ENCODE data around the gene NBEA. TPM values are rescaled to one million over a fixed set of nuclear protein-coding genes. Genes with fewer than 3 reads are reported as not detected.

Gene NBEA
- total and polyA plus RNA-seq, 11 donors: 5.0 to 39.2 (median 23.2) TPM

DNA sequence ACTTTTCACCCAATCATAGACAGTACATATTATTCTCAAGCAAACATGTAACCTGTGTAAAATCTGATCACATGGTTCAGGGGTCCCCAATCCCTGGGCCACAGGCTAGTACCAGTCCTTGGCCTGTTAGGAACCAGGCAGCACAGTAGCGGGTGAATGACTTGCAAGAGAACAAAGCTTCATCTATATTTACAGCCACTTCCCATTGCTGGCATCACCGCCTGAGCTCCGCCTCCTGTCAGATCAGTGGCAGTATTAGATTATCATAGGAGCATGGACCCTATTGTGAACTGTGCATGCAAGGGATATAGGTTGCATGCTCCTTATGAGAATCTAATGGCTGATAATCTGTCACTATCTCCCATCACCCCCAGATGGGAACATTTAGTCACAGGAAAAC is 401.3 kb downstream of the NBEA start:
- H3K4me3 ChIP-seq: no peak overlapping the region
- TF ChIP-seq, protein P1, sequence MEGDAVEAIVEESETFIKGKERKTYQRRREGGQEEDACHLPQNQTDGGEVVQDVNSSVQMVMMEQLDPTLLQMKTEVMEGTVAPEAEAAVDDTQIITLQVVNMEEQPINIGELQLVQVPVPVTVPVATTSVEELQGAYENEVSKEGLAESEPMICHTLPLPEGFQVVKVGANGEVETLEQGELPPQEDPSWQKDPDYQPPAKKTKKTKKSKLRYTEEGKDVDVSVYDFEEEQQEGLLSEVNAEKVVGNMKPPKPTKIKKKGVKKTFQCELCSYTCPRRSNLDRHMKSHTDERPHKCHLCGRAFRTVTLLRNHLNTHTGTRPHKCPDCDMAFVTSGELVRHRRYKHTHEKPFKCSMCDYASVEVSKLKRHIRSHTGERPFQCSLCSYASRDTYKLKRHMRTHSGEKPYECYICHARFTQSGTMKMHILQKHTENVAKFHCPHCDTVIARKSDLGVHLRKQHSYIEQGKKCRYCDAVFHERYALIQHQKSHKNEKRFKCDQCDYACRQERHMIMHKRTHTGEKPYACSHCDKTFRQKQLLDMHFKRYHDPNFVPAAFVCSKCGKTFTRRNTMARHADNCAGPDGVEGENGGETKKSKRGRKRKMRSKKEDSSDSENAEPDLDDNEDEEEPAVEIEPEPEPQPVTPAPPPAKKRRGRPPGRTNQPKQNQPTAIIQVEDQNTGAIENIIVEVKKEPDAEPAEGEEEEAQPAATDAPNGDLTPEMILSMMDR (IDR thresholded peaks at IDR 0.05): no peak
- TF ChIP-seq POLR2A (IDR thresholded peaks at IDR 0.05): no peak
- no peaks in the 10 kb centered on the region for H3K9me3 ChIP-seq
- H3K36me3 ChIP-seq: no peaks in the 10 kb centered on the region
- no peaks in the 10 kb centered on the region for H3K27me3 ChIP-seq
- DNase-seq: no peak
- intact Hi-C loops (cut with DNase I): no loop called here
- peaks cover 0 to 4% (median 0%) of the 10 kb centered on the region in 12 donors for H3K4me1 ChIP-seq
- no peak overlapping the region for H3K27ac ChIP-seq
- no peak for ATAC-seq
- 98 to 100% (median 98%) methylated on average over 3 of the region's 3 CpGs for WGBS, 4 donors

DNA sequence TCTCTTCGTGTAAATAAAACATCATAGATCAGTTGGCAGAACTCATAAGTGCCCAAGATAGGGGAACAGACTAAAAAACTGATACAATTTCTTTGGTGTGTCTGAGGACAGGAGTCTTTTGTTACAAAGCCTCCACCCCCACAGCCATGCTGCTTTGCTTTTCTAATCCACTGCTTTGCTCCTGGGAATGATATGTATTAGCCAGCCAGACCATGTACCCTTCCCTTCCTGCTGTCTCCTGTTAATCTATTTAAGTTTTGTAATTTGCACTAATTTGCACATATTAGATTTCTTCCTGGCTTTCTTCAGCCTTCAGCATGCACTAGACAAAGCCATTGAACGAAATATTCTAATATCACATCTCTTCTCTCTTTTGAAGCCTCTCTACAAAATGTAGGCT is 403.9 kb downstream of the NBEA start:
- no peak for ATAC-seq
- H3K9me3 ChIP-seq: no peaks in the 10 kb centered on the region
- no peaks in the 10 kb centered on the region for H3K27me3 ChIP-seq
- intact Hi-C loops (cut with DNase I): no loop called here
- 65 to 71% (median 68%) methylated on average over 2 of the region's 2 CpGs for WGBS, 4 donors
- no peak overlapping the region for H3K27ac ChIP-seq
- TF ChIP-seq, protein P1 (IDR thresholded peaks at IDR 0.05): no peak
- H3K36me3 ChIP-seq: no peaks in the 10 kb centered on the region
- no peak overlapping the region for H3K4me3 ChIP-seq
- H3K4me1 ChIP-seq: peaks cover 0 to 11% (median 0%) of the 10 kb centered on the region in 12 donors
- no peak for DNase-seq

DNA sequence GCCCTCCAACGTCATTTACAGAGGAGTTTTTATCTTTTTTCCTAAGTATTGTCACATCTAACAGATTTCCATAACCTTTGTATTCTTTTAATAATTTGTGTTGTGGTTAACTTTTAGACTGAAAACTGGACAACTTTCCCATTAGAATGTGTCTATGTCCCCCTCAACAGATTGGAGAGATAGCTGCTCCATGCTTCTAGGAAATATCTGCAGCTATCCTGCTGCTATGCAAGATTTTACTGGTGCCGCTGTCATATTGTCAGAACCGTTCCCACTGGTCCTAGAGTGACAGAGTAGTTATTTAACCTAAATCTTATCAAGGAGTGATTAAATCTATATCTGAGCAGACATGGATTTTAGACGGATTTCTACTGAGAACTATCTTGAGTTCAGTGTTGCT is 404.4 kb downstream of the NBEA start:
- intact Hi-C loops (cut with DNase I): no loop called here
- ATAC-seq: no peak
- Histone ChIP-seq H3K36me3 (no peaks in the 10 kb centered on the region), H3K4me3 (no peak overlapping the region), H3K27me3 (no peaks in the 10 kb centered on the region), H3K9me3 (no peaks in the 10 kb centered on the region), H3K27ac (no peak overlapping the region), H3K4me1 (peaks cover 0 to 11% (median 0%) of the 10 kb centered on the region in 12 donors)
- no peak for TF ChIP-seq POLR2A (IDR thresholded peaks at IDR 0.05)
- TF ChIP-seq, protein P1 (IDR thresholded peaks at IDR 0.05): no peak
- no peak for DNase-seq
- 86 to 90% (median 87%) methylated on average over 4 of the region's 4 CpGs for WGBS, 4 donors

DNA sequence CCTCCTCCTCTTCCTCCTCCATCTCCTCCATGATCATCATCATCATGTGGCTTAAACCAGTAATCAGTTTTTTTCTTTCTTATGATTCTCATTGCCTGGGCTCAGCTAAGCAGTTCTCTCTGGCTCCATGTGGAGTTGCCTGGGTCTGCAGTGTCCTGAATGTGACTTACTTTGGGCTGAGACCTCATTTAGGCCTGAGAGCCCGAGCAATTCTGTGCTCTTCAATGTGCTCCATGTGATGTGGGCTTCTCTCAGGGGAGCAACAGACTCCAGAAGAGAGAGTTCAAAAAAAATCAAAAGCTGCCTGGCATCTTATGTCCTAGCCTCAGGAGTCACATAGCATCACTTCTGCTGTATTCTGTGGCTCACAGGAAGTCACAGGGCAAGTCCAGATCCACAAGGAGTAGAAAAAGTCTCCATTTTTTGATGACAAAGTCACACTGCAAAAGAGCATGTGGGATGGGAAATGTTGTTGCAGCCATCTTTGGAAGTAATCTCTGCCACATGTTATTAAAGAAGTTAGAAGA is 405.7 kb downstream of the NBEA start:
- Histone ChIP-seq H3K4me1 (peaks cover 0 to 11% (median 0%) of the 10 kb centered on the region in 12 donors), H3K36me3 (peaks cover 0 to 6% (median 0%) of the 10 kb centered on the region in 9 donors), H3K27me3 (no peaks in the 10 kb centered on the region), H3K4me3 (no peak overlapping the region), H3K27ac (no peak overlapping the region), H3K9me3 (no peaks in the 10 kb centered on the region)
- DNase-seq: no peak
- peak in 1 of 4 donors; percentile 15 for ATAC-seq
- 69 to 79% (median 75%) methylated on average over 1 of the region's 1 CpG for WGBS, 4 donors
- no peak for TF ChIP-seq POLR2A (IDR thresholded peaks at IDR 0.05)
- TF ChIP-seq, protein P1 (IDR thresholded peaks at IDR 0.05): no peak
- intact Hi-C loops (cut with DNase I): no loop called here

Data from heart left ventricle (tissue), 16 donors.